Measurements from ENCODE around the gene IL17REL.

The IL17REL gene

GRCh38 chr22:50012211-50013181, at the start of gene IL17REL:
TSS of gene IL17REL (minus strand) at chr22:50012765. CDS start at chr22:50012646, 119 bp downstream.
- no peak for DNase-seq (ENCODE audit: low read depth in 2 of 2)

- no peak for DNase-seq (ENCODE audit: low read depth in 2 of 2)
Observed at GRCh38 chr22:50061824-50062355, 49.3 kb upstream of the IL17REL start.

GRCh38 chr22:50061141-50061823, 48.7 kb upstream of the IL17REL start:
- no peak for DNase-seq (ENCODE audit: low read depth in 2 of 2)

GRCh38 chr22:50060441-50061140, 48.0 kb upstream of the IL17REL start:
- DNase-seq (ENCODE audit: low read depth in 2 of 2), result no peak

- no peak for DNase-seq (ENCODE audit: low read depth in 2 of 2)
Observed at GRCh38 chr22:50059881-50060262, 47.3 kb upstream of the IL17REL start.

GRCh38 chr22:50058906-50059880, 46.6 kb upstream of the IL17REL start:
- no peak for DNase-seq (ENCODE audit: low read depth in 2 of 2)

- no peak for DNase-seq (ENCODE audit: low read depth in 2 of 2)
Observed at GRCh38 chr22:50058061-50058905, 45.7 kb upstream of the IL17REL start, which contains the start of gene TTLL8. TSS of gene TTLL8 (minus strand) at chr22:50058298.

- no peak for DNase-seq (ENCODE audit: low read depth in 2 of 2)
Observed at GRCh38 chr22:50057278-50058060, 44.9 kb upstream of the IL17REL start.

GRCh38 chr22:50056214-50056972, 43.8 kb upstream of the IL17REL start:
- no peak for DNase-seq (ENCODE audit: low read depth in 2 of 2)

- no peak for DNase-seq (ENCODE audit: low read depth in 2 of 2)
Observed at GRCh38 chr22:50053861-50054260, 41.3 kb upstream of the IL17REL start.

GRCh38 chr22:50051930-50052329, 39.4 kb upstream of the IL17REL start:
- no peak for DNase-seq (ENCODE audit: low read depth in 2 of 2)

GRCh38 chr22:50049299-50050195, 37.0 kb upstream of the IL17REL start:
- DNase-seq (ENCODE audit: low read depth in 2 of 2), result no peak

GRCh38 chr22:50048836-50049235, 36.3 kb upstream of the IL17REL start:
- DNase-seq (ENCODE audit: low read depth in 2 of 2), result no peak

- DNase-seq (ENCODE audit: low read depth in 2 of 2), result no peak
Observed at GRCh38 chr22:50048061-50048765, 35.6 kb upstream of the IL17REL start.

- no peak for DNase-seq (ENCODE audit: low read depth in 2 of 2)
Observed at GRCh38 chr22:50047346-50047745, 34.8 kb upstream of the IL17REL start.

- no peak for DNase-seq (ENCODE audit: low read depth in 2 of 2)
Observed at GRCh38 chr22:50046481-50047245, 34.1 kb upstream of the IL17REL start.
